Astrocyte (in vitro differentiated cells and primary cell): ENCODE data around the gene GHSR.

Experiments used
- CTCF ChIP-seq: IDR thresholded peaks from 2 replicates; pipeline ENCODE4 v1.5.1; 2011; ENCODE audit warnings: low read depth, mild to moderate bottlenecking, inconsistent platforms, low read length, moderate library complexity; ENCODE audit not compliant: insufficient read depth
- EZH2 ChIP-seq: IDR thresholded peaks from 2 replicates; pipeline ENCODE4 v1.6.1; 2012; ENCODE audit warnings: mild to moderate bottlenecking, low read length, inconsistent platforms; ENCODE audit not compliant: insufficient read depth

- no peak for TF ChIP-seq CTCF
- no peak for TF ChIP-seq EZH2
Observed at GRCh38 chr3:172441581-172441980, 6.7 kb downstream of the GHSR start.
